ENCODE data around the gene SUCLG2. TPM values are rescaled to one million over a fixed set of nuclear protein-coding genes. Genes with fewer than 3 reads are reported as not detected.

The SUCLG2 gene
- total RNA-seq, 1 donor from 2014 or later, result 44.6 TPM

DNA sequence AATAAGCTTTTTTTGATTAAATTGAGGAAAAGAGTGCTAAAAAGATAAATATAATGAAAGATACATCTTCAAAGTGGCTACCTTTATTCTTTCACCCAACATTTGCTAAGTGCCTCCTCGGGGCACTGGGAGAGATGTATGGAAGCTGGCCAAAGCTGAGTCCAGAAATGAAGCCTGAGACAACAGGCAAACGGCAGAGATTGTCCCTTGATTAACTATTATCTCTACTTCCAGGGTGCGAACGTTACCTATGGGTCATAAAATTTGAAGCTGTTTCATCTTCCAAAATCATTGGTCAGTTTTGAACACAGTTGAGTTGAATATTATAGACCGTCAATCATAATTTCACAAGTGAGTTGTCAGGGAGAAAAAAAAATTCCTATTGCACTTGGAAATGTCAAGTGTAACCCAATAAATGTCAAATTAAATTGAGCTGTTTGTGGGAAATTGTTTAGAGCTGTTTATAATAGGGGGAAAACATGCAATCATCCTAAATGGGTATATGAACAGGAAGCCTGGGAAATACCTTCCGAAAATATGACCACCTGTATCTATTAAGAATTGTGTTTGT, 73.9 kb downstream of the SUCLG2 start:
- TF ChIP-seq, protein P1, sequence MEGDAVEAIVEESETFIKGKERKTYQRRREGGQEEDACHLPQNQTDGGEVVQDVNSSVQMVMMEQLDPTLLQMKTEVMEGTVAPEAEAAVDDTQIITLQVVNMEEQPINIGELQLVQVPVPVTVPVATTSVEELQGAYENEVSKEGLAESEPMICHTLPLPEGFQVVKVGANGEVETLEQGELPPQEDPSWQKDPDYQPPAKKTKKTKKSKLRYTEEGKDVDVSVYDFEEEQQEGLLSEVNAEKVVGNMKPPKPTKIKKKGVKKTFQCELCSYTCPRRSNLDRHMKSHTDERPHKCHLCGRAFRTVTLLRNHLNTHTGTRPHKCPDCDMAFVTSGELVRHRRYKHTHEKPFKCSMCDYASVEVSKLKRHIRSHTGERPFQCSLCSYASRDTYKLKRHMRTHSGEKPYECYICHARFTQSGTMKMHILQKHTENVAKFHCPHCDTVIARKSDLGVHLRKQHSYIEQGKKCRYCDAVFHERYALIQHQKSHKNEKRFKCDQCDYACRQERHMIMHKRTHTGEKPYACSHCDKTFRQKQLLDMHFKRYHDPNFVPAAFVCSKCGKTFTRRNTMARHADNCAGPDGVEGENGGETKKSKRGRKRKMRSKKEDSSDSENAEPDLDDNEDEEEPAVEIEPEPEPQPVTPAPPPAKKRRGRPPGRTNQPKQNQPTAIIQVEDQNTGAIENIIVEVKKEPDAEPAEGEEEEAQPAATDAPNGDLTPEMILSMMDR (conservative IDR thresholded peaks at IDR 0.05; ENCODE audit: low read depth, low read length), result no peak
- no peak overlapping the region for H3K4me3 ChIP-seq (ENCODE audit: low read depth, low read length)
- DNase-seq (ENCODE audit: low read depth), result no peak

DNA sequence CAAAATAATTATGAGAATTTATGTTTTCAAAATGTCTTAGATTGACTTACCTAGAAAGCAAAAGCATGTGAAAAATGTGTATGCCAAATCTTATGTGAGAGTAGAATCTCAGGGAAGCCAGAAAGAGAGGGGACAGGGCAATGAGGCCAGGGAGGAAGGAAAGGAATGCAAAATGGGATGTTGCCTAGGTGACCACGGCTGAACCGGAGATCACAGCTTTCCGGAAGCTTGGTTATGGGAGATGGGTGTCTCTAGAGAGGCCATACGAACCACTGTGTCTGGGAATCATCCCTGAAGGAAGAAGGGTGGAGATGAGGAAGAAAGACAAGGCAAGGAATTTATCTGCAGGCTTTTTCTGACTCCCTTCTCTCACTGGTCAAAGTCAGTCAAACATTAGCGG, 76.0 kb downstream of the SUCLG2 start:
- no peak for DNase-seq (ENCODE audit: low read depth)
- no peak overlapping the region for H3K4me3 ChIP-seq (ENCODE audit: low read depth, low read length)
- TF ChIP-seq, protein P1 (conservative IDR thresholded peaks at IDR 0.05; ENCODE audit: low read depth, low read length), result no peak

DNA sequence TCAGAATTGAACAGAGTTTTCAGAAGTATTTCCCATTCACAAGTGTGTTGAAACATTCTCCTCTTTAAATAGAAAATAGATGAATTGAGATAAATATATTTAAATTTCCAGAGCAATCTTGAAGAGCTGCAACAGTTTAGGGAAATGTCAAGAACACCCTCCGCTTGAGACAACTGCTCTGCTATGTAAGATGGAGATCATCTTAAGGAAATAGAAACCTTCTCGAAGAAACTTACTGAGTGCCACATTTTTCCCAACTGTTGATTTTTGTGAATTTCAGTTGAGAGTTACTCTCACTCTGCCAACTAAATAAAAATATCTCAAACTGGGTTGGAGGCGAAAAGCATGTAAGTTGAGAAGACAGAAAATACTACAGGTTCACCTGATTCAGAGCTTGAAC, 78.0 kb downstream of the SUCLG2 start:
- DNase-seq (ENCODE audit: low read depth), result no peak
- H3K4me3 ChIP-seq (ENCODE audit: low read depth, low read length), result no peak overlapping the region
- TF ChIP-seq, protein P1 (conservative IDR thresholded peaks at IDR 0.05; ENCODE audit: low read depth, low read length), result no peak

DNA sequence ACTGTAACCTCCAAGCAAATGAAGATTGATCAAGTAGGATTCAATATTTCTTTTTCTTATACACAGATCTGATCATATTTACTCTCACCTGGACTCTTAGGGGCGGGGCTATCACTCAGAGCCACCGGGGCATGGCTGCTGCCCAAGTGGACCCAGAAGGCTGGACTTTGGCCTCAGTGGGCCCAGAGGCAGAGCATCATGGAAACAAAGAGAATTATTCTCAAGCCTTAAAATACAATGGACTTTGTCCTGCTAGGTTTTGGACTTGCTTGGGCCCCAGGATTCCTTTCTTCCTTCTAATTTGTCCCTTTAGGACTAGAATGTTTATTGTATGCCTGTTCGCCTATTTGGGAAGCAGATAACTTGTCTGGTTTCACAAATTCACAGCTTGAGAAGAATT, 85.1 kb downstream of the SUCLG2 start:
- DNase-seq (ENCODE audit: low read depth), result no peak
- TF ChIP-seq, protein P1 (conservative IDR thresholded peaks at IDR 0.05; ENCODE audit: low read depth, low read length), result no peak
- no peak overlapping the region for H3K4me3 ChIP-seq (ENCODE audit: low read depth, low read length)

DNA sequence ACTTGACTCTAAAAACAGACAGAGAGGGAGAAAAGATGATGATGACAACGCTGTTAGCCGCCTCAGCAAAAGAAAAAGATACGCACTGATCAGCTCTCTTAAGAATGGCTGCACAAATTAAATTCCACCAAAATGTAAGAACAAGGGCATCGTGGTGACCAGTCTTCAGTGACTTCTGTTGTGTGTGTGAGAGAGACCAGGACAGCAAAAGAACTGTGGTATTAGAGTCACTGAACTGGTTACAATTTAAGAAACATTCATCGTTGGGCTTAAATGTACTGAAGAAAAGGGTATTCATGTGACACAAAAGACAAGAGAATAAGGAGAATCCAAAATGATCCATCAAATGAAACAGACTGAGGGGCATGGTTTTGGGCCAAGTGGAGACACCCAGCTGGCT, 86.5 kb downstream of the SUCLG2 start:
- no peak overlapping the region for H3K4me3 ChIP-seq (ENCODE audit: low read depth, low read length)
- DNase-seq (ENCODE audit: low read depth), result no peak
- TF ChIP-seq, protein P1 (conservative IDR thresholded peaks at IDR 0.05; ENCODE audit: low read depth, low read length), result no peak

DNA sequence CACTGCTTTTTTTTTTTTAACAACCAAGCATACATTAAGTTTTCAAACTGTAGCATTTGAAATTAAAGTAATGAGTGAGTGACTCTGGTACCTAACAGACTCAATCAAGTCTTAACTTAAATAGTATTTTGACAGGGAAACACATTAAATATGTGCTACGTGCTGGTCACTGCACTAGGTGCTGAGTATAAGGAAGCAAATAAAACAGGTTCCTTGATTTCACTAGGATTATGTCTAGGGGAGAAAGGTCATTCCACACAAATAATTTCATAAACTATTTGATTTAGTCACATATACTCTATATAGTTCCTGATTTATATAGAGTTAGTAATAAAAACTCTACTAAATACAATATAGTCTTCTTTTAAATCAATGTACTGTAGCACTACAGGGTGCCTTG, 89.4 kb downstream of the SUCLG2 start:
- H3K4me3 ChIP-seq (ENCODE audit: low read depth, low read length), result no peak overlapping the region
- DNase-seq (ENCODE audit: low read depth), result no peak
- TF ChIP-seq, protein P1 (conservative IDR thresholded peaks at IDR 0.05; ENCODE audit: low read depth, low read length), result no peak

DNA sequence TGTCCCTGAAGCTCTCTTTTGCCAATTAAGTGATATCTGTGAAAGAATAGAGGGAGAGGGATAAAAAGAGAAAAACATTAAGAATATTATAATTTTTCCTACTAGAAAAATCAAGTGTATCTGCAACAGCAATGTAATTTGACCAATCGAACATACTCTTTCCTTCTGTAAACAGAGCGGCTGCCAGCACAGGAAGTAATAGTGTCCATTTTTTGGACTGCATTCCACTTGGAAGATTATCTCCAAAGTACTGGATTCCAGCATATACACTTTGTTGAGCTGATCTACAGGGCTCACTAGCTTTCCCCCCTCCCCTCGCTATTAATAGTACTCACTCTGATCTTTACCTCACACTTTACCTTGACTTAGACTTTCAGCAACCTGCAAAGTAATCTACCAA, 90.4 kb downstream of the SUCLG2 start:
- no peak overlapping the region for H3K4me3 ChIP-seq (ENCODE audit: low read depth, low read length)
- no peak for DNase-seq (ENCODE audit: low read depth)
- TF ChIP-seq, protein P1 (conservative IDR thresholded peaks at IDR 0.05; ENCODE audit: low read depth, low read length), result no peak
